Measurements from ENCODE around the gene CCDC81.
"Not testable (repeated sequence)": the region's sequence is repeated elsewhere in the genome, so short reads cannot be mapped to it uniquely, and the experiment has no call there.

CCDC81 gene

DNA sequence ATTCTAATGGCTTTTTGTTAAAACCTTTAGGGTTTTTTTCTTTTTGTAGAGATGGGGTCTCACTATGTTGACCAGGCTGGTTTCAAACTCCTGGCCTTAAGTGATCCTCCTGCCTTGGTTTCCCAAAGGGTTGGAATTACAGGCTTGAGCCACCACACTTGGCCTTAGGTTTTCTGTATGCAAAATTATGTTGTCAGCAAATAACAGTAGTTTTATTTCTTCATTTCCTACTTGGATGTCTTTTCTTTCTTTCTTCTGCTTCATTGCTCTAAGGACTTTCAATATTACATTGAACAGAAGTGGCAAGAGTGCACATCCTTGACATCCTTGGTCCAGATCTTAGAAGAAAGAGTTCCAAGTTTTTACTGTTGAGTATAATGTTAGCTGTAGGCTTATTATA, 52.8 kb downstream of the CCDC81 start:
- DNase-seq (ENCODE audit: low spot score): no peak
- in situ Hi-C loops (cut with MboI; ENCODE audit: low pct_unique_long_range_greater_than_20kb, low sequenced_read_pairs, unreplicated experiment): no loop called here
- TF ChIP-seq, protein P1, sequence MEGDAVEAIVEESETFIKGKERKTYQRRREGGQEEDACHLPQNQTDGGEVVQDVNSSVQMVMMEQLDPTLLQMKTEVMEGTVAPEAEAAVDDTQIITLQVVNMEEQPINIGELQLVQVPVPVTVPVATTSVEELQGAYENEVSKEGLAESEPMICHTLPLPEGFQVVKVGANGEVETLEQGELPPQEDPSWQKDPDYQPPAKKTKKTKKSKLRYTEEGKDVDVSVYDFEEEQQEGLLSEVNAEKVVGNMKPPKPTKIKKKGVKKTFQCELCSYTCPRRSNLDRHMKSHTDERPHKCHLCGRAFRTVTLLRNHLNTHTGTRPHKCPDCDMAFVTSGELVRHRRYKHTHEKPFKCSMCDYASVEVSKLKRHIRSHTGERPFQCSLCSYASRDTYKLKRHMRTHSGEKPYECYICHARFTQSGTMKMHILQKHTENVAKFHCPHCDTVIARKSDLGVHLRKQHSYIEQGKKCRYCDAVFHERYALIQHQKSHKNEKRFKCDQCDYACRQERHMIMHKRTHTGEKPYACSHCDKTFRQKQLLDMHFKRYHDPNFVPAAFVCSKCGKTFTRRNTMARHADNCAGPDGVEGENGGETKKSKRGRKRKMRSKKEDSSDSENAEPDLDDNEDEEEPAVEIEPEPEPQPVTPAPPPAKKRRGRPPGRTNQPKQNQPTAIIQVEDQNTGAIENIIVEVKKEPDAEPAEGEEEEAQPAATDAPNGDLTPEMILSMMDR (IDR thresholded peaks at IDR 0.05; ENCODE audit: extremely low read depth, insufficient read depth, missing control alignments): no peak

DNA sequence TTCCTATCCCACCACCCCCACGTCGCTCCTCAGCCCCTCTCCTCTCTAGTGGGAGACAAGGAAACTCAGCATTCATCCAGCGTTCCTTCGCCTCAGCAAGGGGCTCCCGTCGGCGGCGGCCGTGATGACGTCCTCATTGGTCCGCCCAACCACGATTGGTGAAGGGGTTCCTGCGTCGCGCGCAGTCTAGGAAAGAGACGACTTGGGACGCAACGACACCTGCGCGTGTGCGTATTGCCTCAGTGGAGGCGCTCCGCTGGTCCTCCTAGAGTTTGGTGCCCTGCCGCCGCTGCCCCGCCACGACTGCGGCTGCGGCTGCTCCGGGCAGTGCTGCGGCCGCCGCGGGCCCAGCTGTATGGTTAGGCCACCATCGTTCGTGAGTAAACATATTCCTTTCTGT, 56.6 kb downstream of the CCDC81 start:
- TF ChIP-seq, protein P1 (IDR thresholded peaks at IDR 0.05; ENCODE audit: extremely low read depth, insufficient read depth, missing control alignments): no peak
- DNase-seq (ENCODE audit: low spot score): no peak
- in situ Hi-C loops (cut with MboI; ENCODE audit: low pct_unique_long_range_greater_than_20kb, low sequenced_read_pairs, unreplicated experiment): no loop called here

DNA sequence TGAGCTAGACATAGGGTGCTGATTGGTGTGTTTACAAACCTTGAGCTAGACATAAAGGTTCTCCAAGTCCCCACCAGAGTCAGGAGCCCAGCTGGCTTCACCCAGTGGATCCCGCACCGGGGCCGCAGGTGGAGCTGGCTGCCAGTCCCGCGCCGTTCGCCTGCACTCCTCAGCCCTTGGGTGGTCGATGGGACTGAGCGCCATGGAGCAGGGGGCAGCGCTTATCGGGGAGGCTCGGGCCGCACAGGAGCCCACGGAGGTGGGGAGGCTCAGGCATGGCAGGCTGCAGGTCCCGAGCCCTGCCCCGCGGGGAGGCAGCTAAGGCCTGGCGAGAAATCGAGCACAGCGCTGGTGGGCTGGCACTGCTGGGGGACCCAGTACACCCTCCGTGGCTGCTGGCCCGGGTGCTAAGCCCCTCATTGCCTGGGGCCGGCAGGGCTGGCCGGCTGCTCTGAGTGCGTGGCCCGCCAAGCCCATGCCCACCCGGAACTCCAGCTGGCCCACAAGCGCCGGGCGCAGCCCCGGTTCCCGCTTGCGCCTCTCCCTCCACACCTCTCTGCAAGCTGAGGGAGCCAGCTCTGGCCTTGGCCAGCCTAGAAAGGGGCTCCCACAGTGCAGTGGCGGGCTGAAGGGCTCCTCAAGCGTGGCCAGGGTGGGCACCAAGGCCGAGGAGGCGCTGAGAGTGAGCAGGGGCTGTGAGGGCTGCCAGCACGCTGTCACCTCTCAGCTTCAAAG, 58.8 kb downstream of the CCDC81 start:
- DNase-seq (ENCODE audit: low spot score); in situ Hi-C loops (cut with MboI; ENCODE audit: low pct_unique_long_range_greater_than_20kb, low sequenced_read_pairs, unreplicated experiment): not testable (repeated sequence)

DNA sequence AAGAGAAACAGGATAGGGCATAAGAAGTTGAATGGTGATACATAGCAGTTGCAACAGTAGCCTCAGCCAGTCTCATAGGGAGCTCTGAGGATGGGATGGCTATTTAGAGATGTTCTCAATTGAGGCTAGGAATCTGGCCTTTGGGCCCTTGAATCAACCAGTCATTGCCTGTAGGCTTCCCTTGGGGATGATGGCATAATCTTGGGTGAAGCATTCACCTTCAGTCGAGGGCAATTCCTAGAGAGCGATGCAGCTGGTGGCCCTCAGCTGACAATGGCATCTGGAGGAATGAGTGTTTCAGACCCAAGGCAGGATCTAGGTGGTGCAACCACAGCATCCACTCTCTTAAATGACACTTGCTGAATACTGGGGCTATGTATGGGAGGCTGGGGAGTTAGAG, 61.0 kb downstream of the CCDC81 start:
- in situ Hi-C loops (cut with MboI; ENCODE audit: low pct_unique_long_range_greater_than_20kb, low sequenced_read_pairs, unreplicated experiment): no loop called here
- DNase-seq (ENCODE audit: low spot score): no peak
- TF ChIP-seq, protein P1 (IDR thresholded peaks at IDR 0.05; ENCODE audit: extremely low read depth, insufficient read depth, missing control alignments): no peak

DNA sequence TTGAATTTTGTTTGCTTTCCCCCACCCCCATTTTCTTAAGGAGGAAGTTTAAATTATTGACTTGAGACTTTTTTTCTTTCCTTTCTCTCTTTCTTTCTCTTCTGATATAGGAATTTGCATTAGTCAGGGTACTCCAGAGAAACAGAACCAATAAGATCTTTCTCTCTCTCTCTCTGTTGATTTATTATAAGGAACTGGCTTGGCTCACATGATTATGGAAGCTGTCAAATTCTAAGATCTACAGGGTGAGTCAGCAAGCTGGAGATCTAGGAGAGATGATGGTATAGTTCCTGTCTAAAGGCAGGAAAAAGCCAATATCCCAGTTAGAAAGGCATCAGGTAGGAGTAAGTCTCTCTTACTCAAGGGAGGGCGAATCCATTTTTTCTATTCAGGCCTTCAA, 64.0 kb downstream of the CCDC81 start:
- in situ Hi-C loops (cut with MboI; ENCODE audit: low pct_unique_long_range_greater_than_20kb, low sequenced_read_pairs, unreplicated experiment): no loop called here
- DNase-seq (ENCODE audit: low spot score): no peak
- TF ChIP-seq, protein P1 (IDR thresholded peaks at IDR 0.05; ENCODE audit: extremely low read depth, insufficient read depth, missing control alignments): no peak

DNA sequence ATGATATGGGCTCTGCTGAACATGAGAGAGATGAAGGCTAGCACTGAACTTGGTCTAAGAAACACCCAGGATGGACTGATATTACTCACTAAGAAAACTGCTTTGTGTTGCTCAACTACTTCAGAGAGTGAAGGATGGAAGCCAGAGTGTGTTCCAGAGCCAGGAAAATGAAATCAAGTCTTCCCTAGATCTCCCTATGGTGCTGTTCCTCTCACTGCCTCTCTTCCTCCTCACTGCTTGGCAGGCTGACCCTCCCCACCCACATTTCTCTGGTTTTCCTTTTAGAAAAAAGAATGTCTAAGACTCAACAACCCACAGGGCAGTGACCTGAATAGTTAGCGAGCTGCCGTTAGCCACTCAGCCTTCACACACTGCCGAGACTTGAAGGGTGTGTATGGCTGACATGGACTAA, 65.6 kb downstream of the CCDC81 start:
- TF ChIP-seq, protein P1 (IDR thresholded peaks at IDR 0.05; ENCODE audit: extremely low read depth, insufficient read depth, missing control alignments): no peak
- no peak for DNase-seq (ENCODE audit: low spot score)
- in situ Hi-C loops (cut with MboI; ENCODE audit: low pct_unique_long_range_greater_than_20kb, low sequenced_read_pairs, unreplicated experiment): no loop called here

DNA sequence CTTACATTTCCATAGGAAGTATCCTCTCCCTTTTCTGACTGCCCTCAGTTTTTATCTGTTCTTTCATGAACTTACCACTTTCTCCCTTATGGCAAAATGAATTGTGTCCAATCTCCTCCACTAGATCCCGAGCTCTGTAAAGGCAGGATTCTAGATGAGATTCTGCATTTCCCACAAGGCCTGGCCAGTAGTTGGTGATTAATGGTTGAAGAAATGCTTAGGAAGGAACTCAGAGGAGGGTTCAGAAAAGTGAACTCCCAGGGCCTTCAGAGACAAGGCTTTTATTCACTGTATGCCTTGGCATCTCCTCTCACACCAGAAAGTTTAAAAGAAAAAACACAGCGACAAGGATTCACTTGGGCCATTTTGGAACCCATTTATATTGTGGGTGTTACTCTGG, 66.2 kb downstream of the CCDC81 start:
- TF ChIP-seq, protein P1 (IDR thresholded peaks at IDR 0.05; ENCODE audit: extremely low read depth, insufficient read depth, missing control alignments): no peak
- in situ Hi-C loops (cut with MboI; ENCODE audit: low pct_unique_long_range_greater_than_20kb, low sequenced_read_pairs, unreplicated experiment): no loop called here
- no peak for DNase-seq (ENCODE audit: low spot score)
